GM10266 (cell line): ENCODE data around the gene FOXD3.

Experiments
- DNase-seq: peaks from one replicate; pipeline ENCODE4 v3.0.0; 2012; ENCODE audit errors: extremely low spot score
- CTCF ChIP-seq: IDR thresholded peaks from 2 replicates; pipeline ENCODE4 v1.5.1; 2012; ENCODE audit warnings: mild to moderate bottlenecking, low read depth; ENCODE audit not compliant: control insufficient read depth, insufficient read depth; ENCODE audit errors: missing control alignments

FOXD3 gene

GRCh38 chr1:63316984-63317816 is 5.2 kb upstream of the FOXD3 start:
- DNase-seq = peak; percentile 87
- TF ChIP-seq CTCF = peak; percentile 89

GRCh38 chr1:63317817-63318152 is 4.6 kb upstream of the FOXD3 start:
- DNase-seq = no peak
- no peak for TF ChIP-seq CTCF

GRCh38 chr1:63318201-63318979 is 4.0 kb upstream of the FOXD3 start:
- TF ChIP-seq CTCF = no peak
- DNase-seq = peak; percentile 23

GRCh38 chr1:63319046-63320021 is 3.0 kb upstream of the FOXD3 start:
- DNase-seq = peak; percentile 36

GRCh38 chr1:63320022-63320721 is 2.2 kb upstream of the FOXD3 start:
- no peak for TF ChIP-seq CTCF
- DNase-seq = peak; percentile 38

More at GRCh38 chr1:63319046-63320021, 3.0 kb upstream of the FOXD3 start:
- no peak for TF ChIP-seq CTCF

- TF ChIP-seq CTCF = no peak
- no peak for DNase-seq
These were observed 1.1 kb upstream of the FOXD3 start for GRCh38 chr1:63321066-63321784.
